Raji (cell line): ENCODE data around the gene MSI2.

Experiments
- POLR2A ChIP-seq: IDR thresholded peaks from 2 replicates; pipeline ENCODE4 v1.6.1; 2011; ENCODE audit warnings: low read depth, low read length, control low read depth; ENCODE audit not compliant: insufficient read depth

MSI2 gene

DNA sequence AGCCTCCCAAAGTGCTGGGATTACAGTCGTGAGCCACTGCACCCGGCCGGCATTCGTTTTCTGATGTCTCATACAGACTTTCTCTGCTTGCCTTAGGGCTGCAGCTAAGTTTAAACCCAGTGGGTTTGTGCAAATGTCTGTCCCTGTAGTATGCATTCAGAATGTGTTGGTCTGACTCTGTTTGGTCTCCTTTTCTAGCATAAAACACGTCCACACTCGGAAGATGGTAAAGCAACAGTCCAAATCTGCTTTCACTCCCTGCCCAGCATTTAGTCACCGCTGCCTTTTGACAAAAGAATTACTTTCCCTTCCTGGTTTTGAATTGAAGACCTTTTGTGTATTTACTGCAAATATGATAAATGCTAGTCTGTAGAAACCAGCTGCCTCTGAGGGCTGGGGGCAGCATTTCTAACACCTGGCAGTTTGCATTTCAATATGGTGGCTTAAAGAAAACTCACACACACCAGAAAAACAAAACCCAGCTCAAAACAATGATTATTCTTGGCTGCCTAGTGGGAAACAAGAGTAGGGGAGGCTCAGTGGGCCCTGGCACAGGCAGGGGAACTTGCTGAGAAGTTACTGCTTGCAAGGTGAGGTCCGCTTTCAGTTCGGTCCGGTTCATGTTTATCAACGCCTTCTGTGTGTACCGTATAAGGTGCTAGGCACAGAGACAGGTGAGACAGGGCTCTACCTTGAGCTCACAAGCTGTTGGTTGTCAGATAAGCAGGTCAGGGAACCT is 56.9 kb downstream of the MSI2 start:
- no peak for TF ChIP-seq POLR2A

DNA sequence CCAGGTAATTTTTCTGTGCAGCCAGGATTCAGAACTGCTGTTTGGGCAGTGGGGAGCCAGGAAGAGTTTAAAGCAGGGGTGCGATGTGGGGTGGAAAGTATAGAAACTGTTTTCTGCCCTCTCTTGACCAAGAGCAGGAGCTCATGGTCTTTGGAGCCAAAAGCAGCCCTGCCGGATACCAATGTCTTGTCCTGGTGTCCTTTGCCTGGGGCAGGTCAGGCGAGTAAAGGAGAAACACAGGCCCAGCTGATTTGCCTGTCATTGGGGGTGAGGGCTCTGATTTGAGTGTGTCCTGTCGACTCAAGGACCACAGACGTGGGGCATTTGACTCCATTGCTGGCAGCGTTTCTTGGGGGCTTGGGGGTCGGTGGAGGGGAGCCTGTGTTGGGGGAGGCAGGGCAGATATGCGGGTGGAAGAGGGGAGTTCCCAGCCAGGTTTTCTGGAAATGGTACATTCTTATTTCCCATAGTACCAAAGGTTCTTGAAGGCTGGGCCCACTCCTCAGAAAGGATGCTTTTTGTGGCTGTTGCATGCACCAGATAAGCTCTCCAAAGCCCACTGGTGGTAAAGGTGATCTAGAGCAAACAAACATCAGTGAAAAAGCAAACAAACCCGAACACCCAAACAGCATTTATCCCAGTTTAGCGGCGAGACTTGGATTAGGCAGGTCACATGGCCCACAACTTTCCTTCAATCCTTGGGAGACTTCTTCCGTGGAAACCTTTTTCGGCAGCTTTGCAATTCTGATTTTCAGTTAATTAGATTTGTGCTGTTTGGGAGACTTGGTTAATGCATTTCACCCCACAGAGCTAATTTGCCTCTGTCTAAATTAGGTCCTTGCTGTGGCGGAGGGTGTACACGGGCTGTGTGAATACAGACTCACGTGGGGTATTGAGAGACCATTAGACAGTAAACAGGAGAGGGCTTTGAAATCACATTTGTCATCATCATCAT is 59.0 kb downstream of the MSI2 start:
- no peak for TF ChIP-seq POLR2A

DNA sequence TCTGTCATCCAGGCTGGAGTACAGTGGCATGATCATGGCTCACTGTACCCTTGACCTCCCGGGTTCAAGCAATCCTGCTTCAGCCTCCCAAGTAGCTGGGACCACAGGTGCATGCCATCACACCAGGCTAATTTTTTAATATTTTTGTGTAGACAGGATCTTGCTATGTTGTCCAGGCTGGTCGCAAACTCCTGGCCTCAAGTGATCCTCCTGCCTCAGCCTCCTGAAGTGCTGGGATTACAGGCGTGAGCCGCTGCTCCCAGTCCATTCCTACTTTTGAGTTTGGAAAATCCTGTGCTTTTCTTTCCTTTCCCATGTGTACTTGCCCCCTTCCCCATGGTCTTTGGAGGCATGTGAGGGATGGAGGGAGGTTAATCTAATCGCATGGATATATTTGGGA is 60.0 kb downstream of the MSI2 start:
- no peak for TF ChIP-seq POLR2A

DNA sequence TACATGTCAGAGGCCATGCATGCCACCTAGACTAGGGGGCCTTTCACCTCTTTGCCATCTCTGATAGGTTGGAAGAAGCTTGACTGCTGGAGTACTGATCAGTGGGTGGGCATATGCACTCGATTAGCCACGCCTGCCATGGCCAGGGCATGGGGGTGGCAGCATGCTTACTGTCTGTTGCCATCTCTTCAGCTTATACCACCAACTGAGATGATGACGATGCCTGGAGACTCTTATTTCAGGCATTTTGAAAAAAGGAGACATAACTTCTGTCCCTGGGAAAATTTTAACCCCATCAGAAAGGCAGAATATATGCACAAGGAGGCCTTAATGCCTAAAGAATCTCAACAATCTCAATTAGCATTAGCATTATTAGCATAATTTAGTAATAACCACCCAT is 60.8 kb downstream of the MSI2 start:
- TF ChIP-seq POLR2A, result no peak

DNA sequence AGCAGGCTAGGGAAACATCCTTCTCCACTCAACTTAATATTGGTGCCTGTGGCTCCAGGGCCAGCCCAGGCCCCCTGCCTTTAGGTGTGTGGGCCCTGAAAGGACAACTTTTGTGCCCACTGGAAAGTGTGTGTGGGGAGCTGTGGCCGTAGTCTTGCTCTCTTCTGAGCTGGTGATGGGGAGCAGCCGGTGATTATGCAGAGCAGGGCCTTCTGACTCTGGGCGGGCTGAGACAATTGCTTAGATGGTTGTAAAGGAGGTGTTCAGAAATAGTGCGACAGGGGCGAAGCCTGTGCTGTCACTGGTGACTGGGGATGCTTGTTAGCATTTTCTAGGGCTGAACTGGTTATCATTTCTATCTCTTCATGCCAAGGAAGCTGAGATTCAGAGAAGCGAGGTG is 62.6 kb downstream of the MSI2 start:
- TF ChIP-seq POLR2A, result no peak

DNA sequence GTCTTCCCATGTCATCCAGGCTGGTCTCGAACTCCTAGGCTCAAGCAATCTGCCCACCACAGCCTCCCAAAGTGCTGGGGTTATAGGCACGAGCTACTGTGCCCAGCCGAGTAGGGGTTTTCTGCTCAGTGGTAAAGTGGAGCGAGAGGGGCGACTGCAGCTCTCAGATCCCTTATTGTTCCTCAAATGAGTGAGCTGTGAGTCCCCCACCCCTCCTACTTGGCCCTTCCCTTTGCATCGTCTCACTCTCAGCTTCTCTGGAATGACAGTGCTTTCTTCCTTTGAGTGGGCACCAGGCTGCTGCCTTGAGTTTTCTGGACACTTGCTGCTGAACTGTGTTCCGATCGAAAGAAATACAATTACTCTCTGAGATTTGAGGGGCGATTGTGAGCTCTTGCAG is 63.5 kb downstream of the MSI2 start:
- TF ChIP-seq POLR2A, result no peak

DNA sequence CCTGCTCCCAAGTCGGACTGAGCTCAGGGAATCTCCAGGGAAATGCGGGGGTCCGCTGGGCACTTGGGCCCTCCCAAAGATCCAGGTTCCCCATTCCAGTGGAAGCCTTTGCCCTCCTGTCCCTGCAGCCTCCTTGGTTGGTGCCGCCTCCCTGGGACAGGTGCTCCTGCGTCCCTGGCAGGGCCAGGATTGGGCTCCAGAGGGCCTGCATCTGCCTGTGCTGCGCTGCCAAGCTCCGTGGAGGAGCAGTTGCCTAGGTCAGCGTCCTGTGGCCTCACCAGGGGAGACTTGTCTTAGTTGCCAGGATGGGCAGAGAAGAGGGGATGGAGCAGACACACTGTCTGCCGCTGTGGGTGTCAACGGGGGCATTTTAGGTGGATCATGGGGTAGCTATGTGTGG is 67.1 kb downstream of the MSI2 start:
- TF ChIP-seq POLR2A, result no peak

DNA sequence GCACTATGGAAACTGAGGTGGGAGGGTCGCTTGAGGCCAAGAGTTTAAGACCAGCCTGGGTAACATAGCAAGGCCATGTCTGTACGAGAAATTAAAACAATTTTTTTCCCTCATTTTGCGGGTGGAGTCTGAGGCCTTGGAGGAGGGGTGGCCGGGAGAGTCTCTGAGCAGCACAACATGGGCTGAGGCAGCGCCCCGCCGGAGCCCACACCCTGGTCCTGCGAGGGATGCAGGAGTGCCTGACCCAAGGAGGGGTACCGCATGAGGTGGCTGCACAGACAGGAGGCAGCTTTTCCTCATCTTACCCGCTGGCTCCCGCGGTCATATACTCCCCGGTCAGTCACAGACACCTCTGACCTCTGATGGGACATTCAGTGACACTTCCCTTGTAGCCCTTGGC is 67.7 kb downstream of the MSI2 start:
- no peak for TF ChIP-seq POLR2A

DNA sequence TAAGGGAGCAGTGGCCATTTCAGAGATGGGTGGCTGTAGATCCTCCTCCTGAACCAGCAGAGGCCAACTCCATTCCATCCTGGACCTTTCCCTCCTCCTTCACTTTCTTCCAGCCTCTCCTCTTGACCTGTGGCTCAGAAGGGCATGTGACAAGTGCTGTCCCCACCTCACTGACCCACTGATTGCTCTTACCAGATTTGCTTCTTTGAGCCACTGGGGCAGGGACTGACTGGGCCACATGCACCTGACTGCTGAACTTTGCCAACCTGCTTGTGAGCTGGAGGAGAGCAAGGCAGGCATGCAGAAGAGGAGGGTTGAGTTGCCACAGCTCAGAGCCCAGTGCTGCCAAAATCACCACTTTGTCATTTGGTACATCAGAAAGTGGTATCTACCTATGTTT is 68.3 kb downstream of the MSI2 start:
- no peak for TF ChIP-seq POLR2A

DNA sequence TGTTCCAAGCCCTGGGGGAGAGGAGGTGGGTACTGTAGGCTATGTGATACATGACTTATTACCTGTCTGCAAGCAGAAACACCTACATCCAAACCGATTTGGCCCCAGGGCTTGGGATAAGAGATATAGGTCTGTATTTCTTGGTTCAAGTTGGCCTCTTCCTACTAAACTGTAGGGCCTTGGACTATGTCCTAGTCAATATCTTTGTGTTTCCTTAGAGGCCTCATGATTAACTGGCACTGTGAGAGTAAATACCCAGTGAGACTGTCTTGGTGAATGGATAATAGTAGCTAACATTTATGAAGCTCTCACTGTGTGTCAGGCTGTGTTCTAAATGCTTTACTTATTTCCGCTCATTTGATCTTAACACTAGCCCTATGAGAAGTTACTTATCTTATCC is 70.0 kb downstream of the MSI2 start:
- no peak for TF ChIP-seq POLR2A

DNA sequence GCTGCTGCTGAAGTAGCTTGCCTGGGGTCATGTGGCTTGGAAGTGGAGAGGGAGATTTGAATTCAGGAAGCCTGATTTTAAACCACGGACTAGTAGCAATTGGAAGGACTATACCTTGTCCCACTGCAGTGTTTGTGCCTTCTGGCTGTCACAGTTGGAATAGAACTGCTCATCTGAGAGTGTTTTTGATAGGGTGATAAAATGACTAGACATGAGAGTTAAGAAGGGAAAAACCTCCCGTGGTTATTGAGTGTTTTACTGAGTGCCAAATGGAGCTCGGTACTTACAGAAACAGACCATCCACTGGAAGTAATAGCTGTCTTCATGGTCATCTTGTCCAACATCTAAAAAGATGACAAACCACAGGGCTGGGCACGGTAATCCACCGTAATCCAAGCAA is 70.4 kb downstream of the MSI2 start:
- no peak for TF ChIP-seq POLR2A

DNA sequence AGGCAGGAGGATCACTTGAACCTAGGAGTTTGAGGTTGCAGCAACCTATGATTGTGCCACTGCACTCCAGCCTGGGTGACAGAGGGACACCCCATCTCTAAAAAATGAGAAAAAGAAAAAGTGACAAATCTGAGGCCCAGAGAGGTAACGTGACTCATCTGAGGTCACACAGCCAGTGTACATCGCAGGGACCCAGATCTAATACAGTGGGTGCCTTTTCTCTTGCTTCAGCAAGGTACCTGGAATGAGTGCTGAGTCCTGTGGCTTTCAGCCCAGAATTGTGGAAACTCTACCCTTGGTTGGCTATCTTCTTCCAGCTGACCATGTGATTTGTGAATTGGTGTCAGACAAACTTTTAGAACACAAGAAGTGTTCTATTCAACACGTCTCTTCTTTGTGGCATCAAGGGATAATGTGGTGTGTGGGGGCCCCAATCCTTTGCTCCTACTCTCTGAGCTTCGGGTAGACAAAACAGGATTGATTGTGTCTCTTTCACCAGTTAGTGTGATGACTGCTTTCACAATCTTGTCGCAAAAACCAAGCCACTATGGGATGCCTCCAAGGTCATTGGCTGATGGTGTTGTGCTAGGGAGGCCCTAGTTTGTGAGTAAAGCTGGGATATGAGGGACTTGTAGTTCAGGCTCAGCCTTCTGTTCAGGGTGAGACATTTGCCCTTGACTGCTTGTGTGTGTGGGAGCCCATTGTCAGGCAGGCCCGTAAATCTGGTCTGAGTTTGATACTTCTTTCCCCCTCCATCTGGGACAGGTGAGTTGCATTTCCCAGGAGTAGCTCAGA is 71.0 kb downstream of the MSI2 start:
- no peak for TF ChIP-seq POLR2A

DNA sequence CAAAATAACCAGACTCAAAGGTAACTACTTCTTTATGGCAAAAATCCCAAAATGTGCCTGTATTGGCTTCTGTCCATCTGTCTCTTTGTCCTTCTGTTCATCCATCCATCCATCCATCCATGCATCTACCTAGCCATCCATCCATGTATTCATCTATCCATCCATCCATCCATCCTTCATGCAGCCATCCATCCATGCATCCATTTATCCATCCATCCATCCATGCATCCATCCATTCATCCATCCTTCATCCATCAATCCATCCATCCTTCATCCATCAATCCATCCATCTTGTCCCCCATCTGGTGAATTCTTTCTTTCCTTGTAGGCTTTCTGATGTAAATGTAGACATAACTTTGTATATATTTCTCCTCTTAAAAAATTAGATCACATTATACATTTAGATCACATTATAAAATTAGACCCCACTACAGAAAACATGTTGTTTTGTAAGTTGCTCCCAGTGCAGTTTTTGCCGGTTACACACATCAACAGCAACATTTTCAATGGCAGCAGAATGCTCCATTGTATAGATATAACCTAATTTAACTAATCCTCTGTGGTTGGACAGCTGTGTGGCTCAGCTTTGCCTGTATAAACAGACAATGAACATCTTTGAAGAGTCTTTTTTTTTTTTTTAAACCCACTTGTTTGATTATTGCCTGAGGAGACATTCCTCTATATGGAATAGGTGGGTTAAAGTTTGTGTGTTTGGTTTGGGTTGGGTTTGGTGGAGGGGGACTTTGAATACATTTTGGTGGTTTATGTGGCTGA is 72.0 kb downstream of the MSI2 start:
- no peak for TF ChIP-seq POLR2A

DNA sequence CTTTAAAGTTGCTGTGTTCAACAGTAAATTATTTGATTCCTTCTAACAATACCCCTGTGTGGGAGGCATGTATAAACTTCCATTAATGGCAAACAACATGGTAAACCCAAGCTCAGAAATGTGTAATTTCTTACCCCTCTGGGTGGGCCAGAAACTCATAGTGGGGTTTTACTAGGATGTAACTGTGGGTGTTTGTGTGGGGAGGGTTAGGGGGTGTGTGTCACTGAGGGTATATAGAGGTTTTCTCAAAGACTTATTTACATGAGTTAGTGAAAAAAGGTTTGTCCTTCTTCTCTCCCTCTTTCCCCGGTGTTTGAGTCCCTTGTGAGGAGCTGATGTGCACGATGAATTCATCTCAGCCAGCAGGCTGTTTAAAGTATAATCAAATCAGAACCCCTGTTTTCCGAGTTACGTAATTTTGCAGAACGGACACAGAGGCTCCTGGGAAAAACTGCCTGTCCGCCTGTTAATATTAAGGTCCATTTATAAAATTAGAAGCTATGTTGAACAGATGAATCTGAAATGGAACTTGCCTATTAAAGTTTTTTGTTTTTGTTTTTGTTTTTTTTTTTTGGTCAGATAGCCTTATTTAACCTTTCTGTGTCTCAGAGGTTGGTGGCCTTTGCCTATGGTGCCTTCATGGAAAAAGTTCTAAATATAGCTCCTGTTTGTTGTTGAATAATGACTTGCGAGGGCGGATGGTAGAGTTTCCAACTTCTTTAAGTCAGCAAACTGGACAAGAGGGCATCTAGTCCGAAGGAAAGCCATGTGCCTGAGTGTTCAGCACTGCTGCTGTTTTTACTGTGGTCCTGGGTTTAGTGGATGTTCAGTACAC is 73.3 kb downstream of the MSI2 start:
- no peak for TF ChIP-seq POLR2A
